Raji (cell line): ENCODE measurements around the gene TMEM17.

Experiments used
- POLR2A ChIP-seq: IDR thresholded peaks from 2 replicates; pipeline ENCODE4 v1.6.1; 2011; ENCODE audit warnings: low read depth, low read length, control low read depth; ENCODE audit not compliant: insufficient read depth

TMEM17 gene

DNA sequence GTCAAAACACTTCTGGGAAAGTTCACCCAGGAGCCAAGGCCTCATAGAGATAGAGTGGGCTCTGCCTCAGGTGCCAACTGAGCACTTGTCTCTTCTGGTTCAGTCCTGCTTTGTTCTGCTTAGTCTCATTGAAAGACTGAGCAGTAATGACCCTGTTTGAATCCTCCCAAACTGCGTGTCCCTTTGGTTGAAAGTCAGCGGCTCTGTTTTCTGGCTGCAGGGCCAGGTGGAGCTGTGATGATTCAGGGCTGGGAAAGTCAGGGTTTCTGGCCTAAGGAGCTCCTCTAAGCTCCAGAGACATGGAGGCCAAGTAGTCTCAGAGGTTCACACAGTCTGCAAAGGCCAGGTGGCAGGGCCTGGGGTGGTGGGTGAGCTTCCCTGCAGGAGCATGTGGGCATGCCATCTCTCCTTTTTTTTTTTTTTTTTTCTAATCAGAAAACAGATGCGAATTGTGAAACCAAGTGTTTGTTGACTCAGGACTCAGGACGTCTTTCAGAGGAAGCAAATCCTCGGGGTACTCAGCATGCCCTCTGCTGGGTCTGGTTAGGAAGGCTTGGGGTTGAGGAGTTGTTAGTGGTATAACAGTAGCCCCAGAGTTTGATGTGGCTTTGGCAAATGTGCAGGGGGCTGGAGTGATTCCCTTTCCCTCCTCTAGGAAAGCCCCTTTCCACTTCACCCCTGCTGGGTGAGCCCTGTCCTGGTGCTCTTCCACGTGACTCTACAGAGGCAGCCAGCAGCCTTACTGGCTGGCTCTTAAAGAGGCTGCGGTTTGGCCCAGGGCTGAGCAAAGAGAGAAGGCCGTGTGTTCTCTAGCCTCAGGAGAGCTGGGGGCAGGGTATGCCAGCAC is 38.3 kb downstream of the TMEM17 start:
- no peak for TF ChIP-seq POLR2A

DNA sequence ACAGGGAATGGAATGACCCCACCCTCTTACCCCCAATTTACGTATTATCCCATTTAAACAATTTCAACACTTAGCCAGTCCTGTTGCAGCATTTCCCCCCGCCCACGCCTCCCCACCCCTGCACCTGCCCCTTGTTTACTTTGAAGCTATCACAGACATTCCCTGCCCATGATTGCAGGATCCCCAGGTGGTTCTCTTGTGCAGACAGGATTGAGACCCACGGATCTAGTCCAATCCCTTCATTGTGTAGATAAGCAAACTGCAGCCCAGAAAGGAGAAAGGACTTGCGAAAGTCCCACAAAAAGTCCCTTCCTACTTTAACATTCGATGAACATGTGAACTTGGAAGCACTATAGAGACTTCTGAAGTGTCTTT is 38.9 kb downstream of the TMEM17 start:
- no peak for TF ChIP-seq POLR2A

- no peak for TF ChIP-seq POLR2A
Measured at GRCh38 chr2:62466503-62466854, 39.5 kb downstream of the TMEM17 start.

DNA sequence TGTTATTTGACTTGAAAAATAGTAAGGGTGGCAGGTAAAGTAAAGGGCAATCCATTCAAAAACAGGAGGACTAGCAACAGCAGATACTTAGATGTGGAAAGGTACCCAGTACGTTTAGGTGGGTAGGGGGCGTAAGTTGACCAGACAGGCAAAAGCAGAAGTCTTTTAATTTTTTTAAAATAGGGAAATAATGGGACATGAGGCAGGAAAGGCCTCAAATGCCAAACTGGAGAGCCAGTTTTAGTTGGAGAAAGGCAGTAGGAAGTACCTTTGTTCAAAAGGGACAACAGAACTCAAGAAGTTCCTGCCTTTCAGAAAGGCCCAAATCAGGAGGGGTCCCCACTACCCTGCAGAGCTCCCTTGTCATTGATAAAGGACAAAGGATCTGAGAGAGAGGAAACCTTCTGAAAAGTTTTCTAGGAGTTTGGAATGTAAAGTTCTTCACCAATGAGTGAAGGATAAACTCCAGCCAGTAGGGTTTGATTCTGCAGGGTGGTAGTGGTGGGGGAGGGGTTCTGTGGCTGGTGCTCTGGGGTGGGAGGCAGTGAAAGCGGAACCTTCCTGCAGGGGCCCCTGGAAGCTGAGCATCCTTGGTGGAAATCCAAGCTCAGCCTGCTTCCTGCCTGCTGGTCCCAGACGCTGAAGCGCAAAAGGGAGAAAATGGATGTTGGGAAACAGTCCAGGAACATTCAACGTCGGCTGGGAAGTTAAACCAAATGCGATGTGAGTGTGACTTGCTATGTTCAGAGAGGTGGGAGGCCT is 40.1 kb downstream of the TMEM17 start:
- no peak for TF ChIP-seq POLR2A

DNA sequence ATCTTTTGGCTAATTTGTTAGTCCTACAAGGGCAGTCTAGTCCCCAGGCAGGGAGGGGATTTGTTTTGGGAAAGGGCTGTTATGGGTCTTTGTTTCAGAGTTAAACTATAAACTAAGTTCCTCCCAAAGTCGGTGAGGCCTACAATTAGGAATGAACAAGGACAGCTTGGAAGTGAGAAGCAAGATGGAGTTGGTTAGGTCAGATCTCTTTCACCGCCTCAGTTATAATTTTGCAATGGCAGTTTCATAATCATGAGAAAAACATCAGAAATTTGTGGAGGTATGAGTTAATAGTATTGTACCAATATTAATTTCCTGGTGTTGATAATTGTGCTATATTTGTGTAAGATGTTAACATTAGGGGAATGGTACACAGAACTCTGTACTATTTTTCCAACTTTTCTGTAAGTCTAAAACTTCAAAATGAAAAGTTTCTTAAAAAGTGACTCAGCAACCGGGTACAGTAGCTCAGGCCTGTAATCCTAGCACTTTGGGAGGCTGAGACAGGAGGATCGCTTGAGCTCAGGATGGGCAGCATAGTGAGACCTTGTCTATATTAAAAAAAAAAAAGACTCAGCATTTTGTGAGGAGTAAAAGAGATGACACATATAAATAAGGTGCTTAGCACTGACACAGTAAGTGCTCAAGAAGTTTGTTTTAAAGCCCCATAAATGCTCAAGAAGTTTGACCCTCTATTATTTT is 40.8 kb downstream of the TMEM17 start:
- no peak for TF ChIP-seq POLR2A

DNA sequence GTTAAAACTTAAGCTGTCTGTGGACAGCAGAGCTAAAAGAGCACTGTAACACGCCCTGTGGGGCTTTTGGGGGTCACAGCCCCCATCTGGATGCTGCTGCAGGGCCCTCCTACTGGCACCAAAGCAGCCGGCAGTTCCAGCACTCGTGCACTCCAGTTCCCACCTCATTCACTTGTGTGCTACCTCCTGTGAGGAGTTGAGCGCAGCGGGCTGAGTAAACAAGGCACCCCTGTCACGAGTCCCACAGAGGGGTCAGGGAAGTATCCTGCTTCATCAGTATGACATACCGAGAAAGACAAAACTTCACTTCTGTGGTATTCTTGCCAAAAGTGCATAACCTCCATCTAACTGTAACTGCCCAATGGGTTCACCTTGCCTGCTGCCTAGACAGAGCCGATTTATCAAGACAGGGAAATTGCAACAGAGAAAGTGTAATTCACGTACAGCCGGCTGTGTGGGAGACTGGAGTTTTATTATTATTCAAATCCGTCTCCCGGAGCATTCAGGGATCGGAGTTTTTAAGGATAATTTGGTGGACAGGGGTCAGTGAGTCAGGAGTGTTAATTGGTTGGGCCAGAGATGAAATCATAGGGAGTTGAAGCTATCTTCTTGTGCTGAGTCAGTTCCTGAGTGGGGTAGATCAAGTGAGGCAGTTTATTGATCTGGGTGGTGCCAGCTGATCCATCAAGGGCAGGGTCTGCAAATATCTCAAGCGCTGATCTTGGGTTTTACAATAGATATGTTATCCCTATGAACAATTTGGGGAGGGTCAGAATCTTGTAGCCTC is 41.6 kb downstream of the TMEM17 start:
- TF ChIP-seq POLR2A, result no peak

- no peak for TF ChIP-seq POLR2A
Measured at GRCh38 chr2:62462211-62462610, 43.8 kb downstream of the TMEM17 start.

DNA sequence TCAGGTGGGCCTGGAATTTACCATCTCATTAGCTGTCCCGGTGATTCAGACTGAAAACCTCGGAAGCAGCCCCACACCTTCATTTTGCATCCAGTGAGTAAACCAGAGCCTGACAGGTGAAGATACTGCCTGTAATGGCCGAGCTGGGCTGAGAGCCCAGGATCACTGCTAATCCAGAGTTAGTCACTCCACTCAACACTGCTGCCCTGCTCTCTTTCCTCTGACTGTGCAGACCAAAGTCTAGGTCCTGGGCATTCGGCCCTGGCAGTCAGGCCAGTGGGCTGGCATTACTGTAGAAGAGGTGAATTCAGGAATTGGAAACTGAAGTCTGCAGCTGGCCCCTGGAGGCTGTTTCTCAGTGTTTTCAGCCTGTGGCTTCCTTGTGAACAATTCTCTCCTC is 44.3 kb downstream of the TMEM17 start:
- no peak for TF ChIP-seq POLR2A

DNA sequence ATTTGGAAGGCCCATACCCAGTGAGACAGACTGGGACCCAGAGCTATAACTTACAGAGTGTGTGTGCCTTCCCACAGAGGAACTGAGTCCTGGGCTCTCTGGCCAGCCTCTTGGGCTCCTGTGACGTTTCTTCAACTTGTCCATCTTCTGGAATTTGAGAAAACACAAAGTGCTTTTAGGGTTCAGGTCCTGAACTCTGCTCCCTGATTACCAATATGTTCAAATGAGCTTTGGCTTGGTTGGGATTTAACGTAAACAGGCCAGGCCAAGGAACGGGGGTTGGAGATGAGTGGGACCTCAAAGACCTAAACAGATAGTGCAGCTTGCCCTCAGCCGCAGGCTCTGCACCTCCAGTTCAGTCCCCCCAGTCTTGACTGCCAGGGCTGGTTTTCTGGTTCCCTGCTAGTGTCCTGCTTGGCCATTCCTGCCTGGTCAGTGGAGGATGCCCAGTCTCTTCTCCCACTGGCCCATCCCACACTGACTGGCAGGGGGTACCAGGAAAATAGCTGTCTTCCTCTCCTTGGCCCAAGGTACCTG is 44.9 kb downstream of the TMEM17 start:
- TF ChIP-seq POLR2A, result no peak

DNA sequence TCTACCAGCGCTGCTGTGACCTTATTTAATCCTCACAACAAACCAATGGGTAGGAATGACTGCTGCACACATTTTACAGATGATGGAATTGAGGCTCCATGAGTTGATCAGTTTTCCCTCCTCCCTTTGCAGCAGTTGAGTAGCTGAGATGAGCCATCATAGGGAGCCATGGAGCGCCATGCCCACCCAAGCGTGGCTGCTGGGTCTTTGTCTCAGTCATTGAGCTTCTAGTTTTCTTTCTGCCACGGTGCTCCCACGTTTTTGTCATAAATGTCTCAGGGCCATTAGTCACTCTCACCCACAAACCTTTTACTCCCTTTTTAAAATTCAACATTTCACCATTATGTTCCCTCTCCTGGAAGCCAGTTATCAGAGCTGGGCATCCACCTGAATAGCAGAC is 45.8 kb downstream of the TMEM17 start:
- no peak for TF ChIP-seq POLR2A

DNA sequence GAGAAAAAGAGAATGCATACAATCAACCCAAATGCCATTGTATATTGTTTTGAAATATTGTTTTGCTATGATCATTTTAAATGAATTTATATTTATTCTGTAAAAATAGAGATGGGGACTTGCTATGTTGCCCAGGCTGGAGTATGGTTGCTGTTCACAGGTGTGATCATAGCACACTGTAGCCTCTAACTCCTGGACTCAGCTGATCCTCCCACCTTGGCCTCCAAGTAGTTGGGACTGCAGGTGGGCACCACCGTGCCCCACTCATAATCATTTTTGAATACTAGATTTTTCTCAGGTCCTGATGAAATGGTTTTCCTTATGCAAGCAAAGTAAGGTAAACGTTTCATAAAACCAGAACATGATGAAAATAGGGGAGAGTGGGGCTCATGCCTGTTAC is 46.3 kb downstream of the TMEM17 start:
- no peak for TF ChIP-seq POLR2A

DNA sequence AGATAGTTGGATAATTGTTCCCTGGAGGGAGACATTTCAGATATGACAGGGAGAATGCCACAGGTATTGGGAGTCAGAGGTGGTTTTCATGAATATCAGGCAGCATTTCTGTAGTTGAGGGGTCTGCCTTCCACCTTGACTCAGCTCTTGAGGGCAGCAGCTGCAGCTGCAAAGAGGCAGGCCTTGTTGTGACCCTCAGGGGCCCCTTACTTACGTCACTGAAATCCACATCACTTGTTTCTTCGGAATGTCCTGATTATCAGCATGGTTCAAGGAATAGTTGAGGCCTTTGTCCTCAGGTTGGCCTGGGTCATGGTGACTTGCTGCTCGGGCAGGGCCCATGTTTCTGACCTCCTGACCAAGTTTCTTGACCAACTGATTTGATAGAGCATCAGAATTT is 46.9 kb downstream of the TMEM17 start:
- no peak for TF ChIP-seq POLR2A

GRCh38 chr2:62458671-62459081 is 47.3 kb downstream of the TMEM17 start:
- TF ChIP-seq POLR2A, result no peak

DNA sequence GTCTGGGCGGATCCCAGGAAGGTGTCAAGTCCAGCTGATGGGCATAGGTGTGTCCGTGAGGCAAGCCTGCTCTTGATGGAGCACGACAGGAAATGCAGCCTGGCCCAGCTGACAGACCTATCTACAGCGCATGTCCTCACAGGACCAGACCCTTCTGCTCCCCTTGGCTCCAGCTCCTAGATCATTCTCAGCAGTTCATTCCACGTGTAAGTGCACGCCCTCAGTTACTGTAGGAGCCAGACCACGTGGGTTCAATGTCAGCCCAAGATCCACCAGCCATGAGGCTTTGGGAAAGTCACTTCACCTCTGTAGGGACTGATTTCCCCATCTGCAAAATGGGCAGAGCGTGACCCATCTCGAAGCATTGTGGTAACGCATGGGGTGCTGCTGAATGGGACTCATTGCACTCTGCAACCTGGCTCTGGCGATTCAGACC is 47.8 kb downstream of the TMEM17 start:
- TF ChIP-seq POLR2A, result no peak

- no peak for TF ChIP-seq POLR2A
Measured at GRCh38 chr2:62457556-62457955, 48.4 kb downstream of the TMEM17 start.
